GM21723 (cell line): ENCODE data around the gene PCSK9.
"Not testable (repeated sequence)": the region's sequence is repeated elsewhere in the genome, so short reads cannot be mapped to it uniquely, and the experiment has no call there.

Experiments
- ATAC-seq: cut with Tn5 transposase; IDR thresholded peaks from one replicate; pipeline ENCODE4 v1.9.1; 2021; ENCODE audit warnings: mild to moderate bottlenecking, moderate library complexity; ENCODE audit not compliant: unreplicated experiment

Gene PCSK9

GRCh38 chr1:55007625-55008024 is 31.7 kb upstream of the PCSK9 start:
- no peak for ATAC-seq

- no peak for ATAC-seq
These were observed 29.0 kb upstream of the PCSK9 start for GRCh38 chr1:55010194-55010886.

- no peak for ATAC-seq
These were observed 28.5 kb upstream of the PCSK9 start for GRCh38 chr1:55010887-55011217.

- ATAC-seq: no peak
These were observed 26.7 kb upstream of the PCSK9 start for GRCh38 chr1:55012661-55013060.

- ATAC-seq: no peak
These were observed 24.2 kb upstream of the PCSK9 start for GRCh38 chr1:55015123-55015522.

- ATAC-seq: no peak
These were observed 23.4 kb upstream of the PCSK9 start for GRCh38 chr1:55015731-55016620.

DNA sequence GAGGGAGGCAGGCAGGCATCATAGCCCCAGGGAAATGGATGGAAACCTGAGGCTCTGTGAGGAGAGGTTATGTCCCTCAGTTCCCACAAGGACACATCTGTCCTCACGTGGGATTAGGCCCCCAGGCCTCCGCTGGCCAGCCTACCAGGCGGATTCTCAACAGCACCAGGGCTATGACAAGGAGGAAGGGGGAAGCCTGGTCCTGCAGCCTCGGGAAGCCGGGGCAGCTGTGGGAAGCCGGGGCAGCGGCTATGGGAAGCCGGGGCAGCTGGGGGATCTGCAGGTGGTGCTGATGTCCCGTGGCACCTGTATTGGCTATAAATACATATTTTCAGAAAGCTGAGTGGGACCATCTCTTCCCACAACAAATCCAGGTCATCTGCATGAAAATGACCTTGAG is 21.0 kb upstream of the PCSK9 start:
- ATAC-seq: no peak

GRCh38 chr1:55021942-55022546 is 17.3 kb upstream of the PCSK9 start:
- ATAC-seq: no peak

DNA sequence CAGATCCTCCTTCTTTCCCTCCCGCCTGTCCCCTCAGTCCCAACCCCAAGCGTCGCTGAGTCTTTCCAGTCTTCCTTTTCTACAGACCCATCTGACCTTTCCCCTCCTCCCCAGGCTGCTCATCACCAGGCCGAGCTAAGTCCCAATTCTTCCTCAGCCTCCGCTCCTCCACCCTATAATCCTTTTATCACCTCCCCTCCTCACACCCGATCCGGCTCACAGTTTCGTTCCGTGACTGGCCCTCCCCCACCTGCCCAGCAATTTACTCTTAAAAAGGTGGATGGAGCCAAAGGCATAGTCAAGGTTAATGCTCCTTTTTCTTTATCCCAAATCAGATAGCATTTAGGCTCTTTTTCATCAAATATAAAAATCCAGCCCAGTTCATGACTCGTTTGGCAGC is 15.2 kb upstream of the PCSK9 start:
- ATAC-seq: not testable (repeated sequence)

- not testable (repeated sequence) for ATAC-seq
These were observed 12.7 kb upstream of the PCSK9 start for GRCh38 chr1:55026682-55027081.

DNA sequence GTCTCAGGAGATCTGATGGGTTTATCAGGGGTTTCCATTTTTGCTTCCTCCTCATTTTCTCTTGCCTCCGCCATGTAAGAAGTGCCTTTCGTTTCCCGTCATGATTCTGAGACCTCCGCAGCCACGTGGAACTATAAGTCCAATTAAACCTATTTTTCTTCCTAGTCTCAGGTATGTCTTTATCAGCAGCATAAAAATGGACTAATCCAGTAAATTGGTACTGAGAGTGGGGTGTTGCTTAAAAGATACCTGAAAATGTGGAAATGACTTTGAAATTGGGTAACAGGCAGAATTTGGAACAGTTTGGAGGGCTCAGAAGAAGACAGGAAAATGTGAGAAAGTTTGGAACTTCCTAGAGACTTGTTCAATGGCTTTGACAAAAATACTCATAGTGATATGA is 8.2 kb upstream of the PCSK9 start:
- not testable (repeated sequence) for ATAC-seq

DNA sequence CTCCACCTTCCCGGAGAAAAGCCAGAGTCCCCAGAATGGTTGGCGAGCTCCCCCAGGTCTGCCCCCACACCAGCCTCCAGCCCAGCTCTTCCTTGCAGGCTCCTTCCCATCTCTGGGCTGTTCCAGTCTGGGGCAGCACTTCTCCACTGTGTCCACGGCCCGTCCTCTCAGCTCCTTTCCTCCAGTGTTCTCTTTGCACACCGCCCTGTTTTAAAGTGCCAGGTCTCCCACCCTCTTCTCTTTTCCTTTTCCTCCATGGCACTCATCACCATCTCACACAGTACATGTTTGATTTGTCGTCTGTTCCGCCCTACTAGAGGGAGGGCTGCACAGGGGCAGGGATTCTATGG is 6.1 kb upstream of the PCSK9 start:
- ATAC-seq: no peak

- ATAC-seq: no peak
These were observed 4.7 kb upstream of the PCSK9 start for GRCh38 chr1:55034476-55035133.

DNA sequence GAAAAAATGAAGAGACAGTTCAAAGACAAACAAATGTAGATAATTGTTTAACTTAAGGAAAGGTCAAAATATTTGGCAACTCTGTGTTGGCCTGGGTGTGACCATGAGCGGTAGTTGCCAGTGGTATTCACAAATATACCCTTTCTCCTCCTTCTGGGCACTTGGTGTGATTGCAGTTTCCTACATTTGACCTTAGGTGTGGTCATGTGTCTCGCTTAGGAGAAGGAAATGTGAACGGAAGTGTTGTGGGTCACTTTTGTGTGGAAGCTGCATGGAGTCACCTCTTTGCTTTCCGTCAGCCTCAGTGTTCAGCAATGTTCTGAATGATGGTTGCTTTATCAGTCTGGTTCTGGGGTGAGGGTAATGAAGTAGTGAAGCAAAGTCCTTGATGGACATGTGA is 3.4 kb upstream of the PCSK9 start:
- ATAC-seq: no peak

DNA sequence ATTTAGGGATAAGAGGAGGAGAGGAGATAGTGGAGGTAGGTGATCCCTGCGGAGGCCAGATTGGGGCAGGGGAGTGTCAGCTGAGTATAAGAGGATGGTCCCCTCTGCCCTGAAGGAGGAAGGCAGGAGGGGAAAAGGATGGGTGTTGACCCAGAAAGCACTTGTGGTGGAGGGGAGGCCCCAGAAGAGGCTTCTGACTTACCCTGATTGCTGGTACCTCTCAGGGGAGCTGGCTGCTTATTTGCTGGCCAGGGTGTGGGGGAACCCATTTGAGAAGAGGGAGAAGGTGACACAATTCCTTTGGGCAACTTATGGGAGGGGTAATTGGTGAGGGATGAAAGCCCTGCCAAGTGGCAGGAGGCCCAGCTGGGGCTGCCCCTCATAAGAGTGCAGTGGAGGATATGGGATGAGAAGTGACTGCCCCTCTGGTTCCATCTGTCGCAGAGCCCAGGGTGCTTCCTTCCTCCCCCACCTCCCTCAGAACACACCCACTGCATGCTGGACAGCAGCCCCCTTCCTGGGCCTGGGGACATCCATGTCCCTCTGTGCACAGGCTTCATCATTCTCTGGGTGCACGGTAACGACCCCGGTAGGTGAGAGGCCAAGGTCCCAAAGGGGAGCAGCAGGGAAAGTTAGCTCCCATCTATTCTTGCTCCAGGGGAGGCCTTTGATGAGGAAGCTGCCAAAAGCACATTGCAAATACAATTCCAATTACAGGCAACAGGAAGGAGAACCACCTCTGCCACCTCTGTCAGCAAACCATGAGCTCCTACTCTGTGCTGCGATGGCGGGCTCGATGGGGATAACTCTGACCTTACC is 1.4 kb upstream of the PCSK9 start:
- ATAC-seq: no peak

DNA sequence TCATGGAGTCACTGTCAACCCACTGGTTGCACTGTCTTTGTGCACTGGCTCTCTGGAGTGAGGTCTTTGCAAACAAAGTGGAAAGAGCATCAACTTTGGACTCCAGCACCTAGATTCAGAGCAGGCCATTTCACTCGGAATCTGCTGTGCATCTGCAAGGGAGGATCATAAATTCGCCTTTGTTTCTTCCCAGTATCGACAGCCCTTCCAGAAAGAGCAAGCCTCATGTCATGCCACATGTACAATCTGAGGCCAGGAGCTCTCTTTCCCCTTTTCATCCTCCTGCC is 853 bp upstream of the PCSK9 start:
- ATAC-seq: no peak

GRCh38 chr1:55038974-55039341 is 390 bp upstream of the PCSK9 start:
- ATAC-seq: no peak

DNA sequence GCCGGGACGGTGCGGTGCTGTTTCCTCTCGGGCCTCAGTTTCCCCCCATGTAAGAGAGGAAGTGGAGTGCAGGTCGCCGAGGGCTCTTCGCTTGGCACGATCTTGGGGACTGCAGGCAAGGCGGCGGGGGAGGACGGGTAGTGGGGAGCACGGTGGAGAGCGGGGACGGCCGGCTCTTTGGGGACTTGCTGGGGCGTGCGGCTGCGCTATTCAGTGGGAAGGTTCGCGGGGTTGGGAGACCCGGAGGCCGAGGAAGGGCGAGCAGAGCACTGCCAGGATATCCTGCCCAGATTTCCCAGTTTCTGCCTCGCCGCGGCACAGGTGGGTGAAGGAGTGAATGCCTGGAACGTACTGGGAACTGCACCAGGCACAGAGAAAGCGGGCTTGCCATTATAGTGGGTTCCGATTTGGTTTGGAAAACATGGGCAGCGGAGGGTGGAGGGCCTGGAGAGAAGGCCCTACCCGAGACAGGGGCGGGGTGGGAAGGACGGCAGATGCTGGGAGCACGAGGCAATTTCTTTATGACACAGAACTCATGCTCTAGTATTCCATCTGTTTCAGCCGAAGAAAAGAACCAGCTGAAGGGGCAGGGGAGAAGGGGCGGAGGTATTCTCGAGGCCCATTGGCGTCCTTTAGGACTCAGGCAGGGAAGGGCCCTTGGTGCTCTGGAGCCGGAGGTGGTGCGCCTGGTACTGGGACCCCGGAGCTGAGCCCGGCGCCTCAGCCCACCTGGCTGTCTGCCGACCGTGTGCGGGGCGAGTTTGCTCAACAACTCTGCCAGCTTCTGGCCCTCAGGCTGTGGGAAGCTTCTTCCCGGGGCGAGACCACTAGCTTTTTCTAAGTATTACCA is 960 bp downstream of the PCSK9 start:
- ATAC-seq: no peak

DNA sequence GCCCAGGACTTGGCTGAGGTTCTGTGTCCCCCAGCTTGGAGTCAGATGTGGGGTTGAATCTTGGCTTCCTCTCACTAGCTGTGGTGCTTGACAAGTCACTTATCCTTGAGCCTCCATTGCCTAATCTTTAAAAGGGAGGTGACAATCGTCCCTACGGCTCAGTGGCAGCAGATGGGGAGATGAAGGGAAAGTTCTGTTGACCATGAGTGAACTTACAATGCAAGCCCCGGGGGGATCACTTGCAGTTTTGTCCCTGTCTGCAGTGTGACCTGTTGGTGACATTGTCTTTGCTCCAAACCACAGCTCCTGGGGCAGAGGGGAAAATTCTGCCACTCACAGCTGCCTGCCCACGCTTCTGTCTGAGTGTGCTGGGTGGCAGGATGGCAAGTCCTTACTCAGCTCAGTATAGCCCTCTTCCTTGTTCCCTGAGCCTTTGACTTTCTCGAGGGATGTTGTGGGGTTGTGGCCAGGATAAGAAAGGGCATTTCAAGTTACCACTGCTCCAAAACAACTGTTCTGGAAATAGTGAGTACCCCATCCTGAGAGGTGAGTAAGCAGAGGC is 1.7 kb downstream of the PCSK9 start:
- ATAC-seq: no peak

GRCh38 chr1:55041613-55042012 is 2.3 kb downstream of the PCSK9 start:
- ATAC-seq: no peak
